Endothelial cell (in vitro differentiated cells): Measurements from ENCODE around the gene TRUB1. TPM values are rescaled to one million over a fixed set of nuclear protein-coding genes. Genes with fewer than 3 reads are reported as not detected.
A peak's percentile ranks its signal among the peaks of the same experiment; 100 is the strongest.

Source experiments
- DNase-seq: peaks from one replicate; pipeline ENCODE4 v3.0.0; 2021; ENCODE audit warnings: low spot score
- H3K27ac Mint-ChIP-seq: one replicate; pipeline ENCODE4 v1.8.0; 2021; ENCODE audit warnings: mixed read lengths, inconsistent platforms; ENCODE audit not compliant: unreplicated experiment
- H3K27me3 Mint-ChIP-seq: one replicate; pipeline ENCODE4 v1.8.0; 2021; ENCODE audit warnings: mild to moderate bottlenecking, moderate library complexity, mixed read lengths, inconsistent platforms; ENCODE audit not compliant: unreplicated experiment
- H3K36me3 Mint-ChIP-seq: one replicate; pipeline ENCODE4 v1.8.0; 2021; ENCODE audit warnings: mild to moderate bottlenecking, low read depth, mixed read lengths, inconsistent platforms; ENCODE audit not compliant: unreplicated experiment
- H3K4me1 Mint-ChIP-seq: one replicate; pipeline ENCODE4 v1.8.0; 2021; ENCODE audit warnings: mild to moderate bottlenecking, mixed read lengths, inconsistent platforms; ENCODE audit not compliant: unreplicated experiment
- H3K4me3 Mint-ChIP-seq: one replicate; pipeline ENCODE4 v1.8.0; 2021; ENCODE audit warnings: mild to moderate bottlenecking, mixed read lengths, inconsistent platforms; ENCODE audit not compliant: unreplicated experiment
- H3K9me3 Mint-ChIP-seq: one replicate; pipeline ENCODE4 v1.8.0; 2021; ENCODE audit warnings: mixed read lengths, inconsistent platforms; ENCODE audit not compliant: unreplicated experiment
- total RNA-seq: library from RNA; stranded (reverse); fragmentation: NEBNext Ultra II Directional; extraction: Animal tissue kit (Norgen Biotek cat#: 25700); gene quantifications from one replicate; pipeline ENCODE4 v1.2.1, GENCODE V29; 2021; ENCODE audit not compliant: unreplicated experiment
- TF ChIP-seq, protein P1 (sequence below): fragments of 200-600 bp; sonication (generic); IDR thresholded peaks from one replicate; pipeline ENCODE4 v1.5.0; 2021; ENCODE audit warnings: antibody characterized with exemption; ENCODE audit not compliant: unreplicated experiment

TRUB1 gene
- total RNA-seq, 1 donor from 2014 or later: 15.4 TPM

DNA sequence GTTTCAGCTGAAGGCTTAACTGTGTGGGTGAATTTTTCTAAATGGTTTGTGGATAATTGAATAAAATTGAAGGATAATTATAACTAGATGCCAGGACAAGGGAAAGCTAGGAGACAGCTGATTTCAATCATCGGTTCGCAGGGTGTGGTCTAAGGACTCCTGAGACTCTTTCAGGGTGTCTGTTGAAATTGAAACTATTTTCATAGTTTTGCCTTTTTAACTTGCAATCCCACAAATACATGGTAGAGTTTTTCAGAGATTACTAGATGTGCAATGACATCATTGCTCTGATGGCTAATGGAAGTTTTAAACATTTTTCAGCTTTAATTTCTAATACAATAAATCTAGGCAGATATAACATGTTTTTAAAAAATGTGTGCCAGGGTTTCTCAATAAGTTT, 18.5 kb downstream of the TRUB1 start:
- H3K27me3 Mint-ChIP-seq: no peaks in the 10 kb centered on the region
- H3K27ac Mint-ChIP-seq: no peak overlapping the region
- no peaks in the 10 kb centered on the region for H3K36me3 Mint-ChIP-seq
- H3K9me3 Mint-ChIP-seq: no peaks in the 10 kb centered on the region
- H3K4me1 Mint-ChIP-seq: peaks cover 17% of the 10 kb centered on the region
- no peak overlapping the region for H3K4me3 Mint-ChIP-seq
- no peak for DNase-seq
- TF ChIP-seq, protein P1, sequence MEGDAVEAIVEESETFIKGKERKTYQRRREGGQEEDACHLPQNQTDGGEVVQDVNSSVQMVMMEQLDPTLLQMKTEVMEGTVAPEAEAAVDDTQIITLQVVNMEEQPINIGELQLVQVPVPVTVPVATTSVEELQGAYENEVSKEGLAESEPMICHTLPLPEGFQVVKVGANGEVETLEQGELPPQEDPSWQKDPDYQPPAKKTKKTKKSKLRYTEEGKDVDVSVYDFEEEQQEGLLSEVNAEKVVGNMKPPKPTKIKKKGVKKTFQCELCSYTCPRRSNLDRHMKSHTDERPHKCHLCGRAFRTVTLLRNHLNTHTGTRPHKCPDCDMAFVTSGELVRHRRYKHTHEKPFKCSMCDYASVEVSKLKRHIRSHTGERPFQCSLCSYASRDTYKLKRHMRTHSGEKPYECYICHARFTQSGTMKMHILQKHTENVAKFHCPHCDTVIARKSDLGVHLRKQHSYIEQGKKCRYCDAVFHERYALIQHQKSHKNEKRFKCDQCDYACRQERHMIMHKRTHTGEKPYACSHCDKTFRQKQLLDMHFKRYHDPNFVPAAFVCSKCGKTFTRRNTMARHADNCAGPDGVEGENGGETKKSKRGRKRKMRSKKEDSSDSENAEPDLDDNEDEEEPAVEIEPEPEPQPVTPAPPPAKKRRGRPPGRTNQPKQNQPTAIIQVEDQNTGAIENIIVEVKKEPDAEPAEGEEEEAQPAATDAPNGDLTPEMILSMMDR: no peak

DNA sequence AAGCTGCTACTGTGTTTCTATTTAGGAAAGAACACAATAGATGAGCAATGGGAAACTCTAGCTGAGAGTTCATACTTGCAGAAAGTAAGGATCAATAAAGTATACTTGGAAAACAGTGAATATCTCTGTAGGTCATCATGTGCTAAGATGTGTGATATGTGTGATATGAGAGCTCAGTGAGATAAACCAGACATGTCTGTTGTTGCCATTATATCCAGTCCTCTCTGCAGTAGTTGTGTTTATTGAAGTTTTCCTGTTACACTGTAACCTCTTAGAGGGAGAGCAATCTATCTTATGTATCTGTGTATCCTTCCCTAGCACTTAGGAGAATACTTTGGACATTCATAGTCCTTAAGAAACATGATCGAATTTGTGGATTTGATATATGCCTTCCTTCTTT, 19.1 kb downstream of the TRUB1 start:
- no peaks in the 10 kb centered on the region for H3K27me3 Mint-ChIP-seq
- no peak for DNase-seq
- no peaks in the 10 kb centered on the region for H3K36me3 Mint-ChIP-seq
- no peak overlapping the region for H3K4me3 Mint-ChIP-seq
- TF ChIP-seq, protein P1: no peak
- H3K27ac Mint-ChIP-seq: no peak overlapping the region
- H3K4me1 Mint-ChIP-seq: peaks cover 17% of the 10 kb centered on the region
- no peaks in the 10 kb centered on the region for H3K9me3 Mint-ChIP-seq

DNA sequence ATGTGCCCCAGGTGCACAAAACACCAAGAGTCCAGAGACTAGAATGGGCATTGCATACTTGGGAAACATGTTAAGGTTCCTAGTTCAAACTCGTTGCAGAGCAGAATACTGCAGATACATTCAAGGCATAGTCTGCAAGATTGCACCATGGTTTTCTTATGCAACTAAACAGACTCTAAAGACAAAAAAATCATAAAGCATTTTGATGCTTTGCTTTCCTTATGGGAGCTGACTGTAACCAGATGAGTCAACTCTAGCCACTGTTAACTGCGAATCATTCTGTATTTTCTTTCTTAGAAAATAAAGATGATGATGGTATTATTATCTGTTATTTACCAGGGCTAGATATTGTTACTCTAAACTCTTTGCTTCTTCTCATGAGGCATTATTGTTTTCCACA, 19.7 kb downstream of the TRUB1 start:
- Mint-ChIP-seq H3K4me1 (peaks cover 17% of the 10 kb centered on the region), H3K27me3 (no peaks in the 10 kb centered on the region), H3K27ac (no peak overlapping the region)

DNA sequence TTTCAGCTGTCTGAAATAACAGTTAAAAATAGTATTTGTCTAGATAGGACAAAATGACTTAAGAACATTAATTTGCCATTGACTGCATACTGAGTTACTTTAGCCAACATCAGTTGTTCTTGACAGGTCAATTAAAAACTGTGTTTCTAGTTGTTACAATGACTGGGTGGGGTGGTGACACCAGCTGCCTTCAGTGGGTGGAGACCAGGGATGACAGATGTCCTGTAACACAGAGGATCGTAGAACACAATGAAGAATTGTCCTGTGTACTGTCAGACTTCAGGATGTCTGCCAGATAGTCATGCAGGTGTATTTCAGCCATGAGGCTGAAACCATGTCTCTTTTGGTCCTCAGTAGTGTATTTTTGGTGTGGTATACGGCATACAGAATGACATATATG, 24.4 kb downstream of the TRUB1 start:
- H3K27me3 Mint-ChIP-seq: no peaks in the 10 kb centered on the region
- peak overlapping the region; percentile 15 for H3K4me3 Mint-ChIP-seq
- H3K4me1 Mint-ChIP-seq: peaks cover 21% of the 10 kb centered on the region
- no peak for DNase-seq
- H3K9me3 Mint-ChIP-seq: no peaks in the 10 kb centered on the region
- H3K36me3 Mint-ChIP-seq: peaks cover 5% of the 10 kb centered on the region
- TF ChIP-seq, protein P1: no peak
- no peak overlapping the region for H3K27ac Mint-ChIP-seq

More for the DNA sequence above, 19.7 kb downstream of the TRUB1 start:
- TF ChIP-seq, protein P1: no peak
- H3K9me3 Mint-ChIP-seq: no peaks in the 10 kb centered on the region
- H3K4me3 Mint-ChIP-seq: no peak overlapping the region
- DNase-seq: no peak
- no peaks in the 10 kb centered on the region for H3K36me3 Mint-ChIP-seq

DNA sequence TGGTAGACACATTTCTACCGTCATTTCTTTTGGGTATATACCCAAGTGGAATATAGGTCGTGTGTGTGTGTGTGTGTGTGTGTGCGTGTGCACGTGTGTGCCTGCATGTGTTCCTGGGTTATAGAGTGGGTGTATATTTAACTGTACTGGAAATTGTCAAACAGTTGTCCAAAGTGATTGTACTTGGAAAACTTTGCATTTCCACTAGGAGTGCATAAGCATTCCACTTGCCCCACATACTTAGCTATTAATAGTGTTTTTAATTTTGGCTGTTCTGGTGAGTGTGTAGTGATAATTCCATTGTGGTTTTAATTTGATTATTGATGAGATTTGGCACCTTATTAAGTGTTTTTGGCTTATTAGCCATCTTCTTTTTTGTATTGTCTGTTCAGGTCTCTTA, 25.9 kb downstream of the TRUB1 start:
- DNase-seq: no peak
- H3K27ac Mint-ChIP-seq: no peak overlapping the region
- H3K4me3 Mint-ChIP-seq: peak overlapping the region; percentile 13
- H3K36me3 Mint-ChIP-seq: peaks cover 5% of the 10 kb centered on the region
- TF ChIP-seq, protein P1: no peak
- H3K27me3 Mint-ChIP-seq: no peaks in the 10 kb centered on the region
- no peaks in the 10 kb centered on the region for H3K9me3 Mint-ChIP-seq
- H3K4me1 Mint-ChIP-seq: peaks cover 29% of the 10 kb centered on the region
